Measurements from ENCODE around the gene SLC35E2B.

Gene SLC35E2B

GRCh38 chr1:1623181-1623630 is 69.4 kb downstream of the SLC35E2B start:
- no peak for DNase-seq

- DNase-seq, result no peak
Observed at GRCh38 chr1:1622788-1623094, 69.9 kb downstream of the SLC35E2B start.

GRCh38 chr1:1622010-1622787 is 70.4 kb downstream of the SLC35E2B start:
- no peak for DNase-seq

DNA sequence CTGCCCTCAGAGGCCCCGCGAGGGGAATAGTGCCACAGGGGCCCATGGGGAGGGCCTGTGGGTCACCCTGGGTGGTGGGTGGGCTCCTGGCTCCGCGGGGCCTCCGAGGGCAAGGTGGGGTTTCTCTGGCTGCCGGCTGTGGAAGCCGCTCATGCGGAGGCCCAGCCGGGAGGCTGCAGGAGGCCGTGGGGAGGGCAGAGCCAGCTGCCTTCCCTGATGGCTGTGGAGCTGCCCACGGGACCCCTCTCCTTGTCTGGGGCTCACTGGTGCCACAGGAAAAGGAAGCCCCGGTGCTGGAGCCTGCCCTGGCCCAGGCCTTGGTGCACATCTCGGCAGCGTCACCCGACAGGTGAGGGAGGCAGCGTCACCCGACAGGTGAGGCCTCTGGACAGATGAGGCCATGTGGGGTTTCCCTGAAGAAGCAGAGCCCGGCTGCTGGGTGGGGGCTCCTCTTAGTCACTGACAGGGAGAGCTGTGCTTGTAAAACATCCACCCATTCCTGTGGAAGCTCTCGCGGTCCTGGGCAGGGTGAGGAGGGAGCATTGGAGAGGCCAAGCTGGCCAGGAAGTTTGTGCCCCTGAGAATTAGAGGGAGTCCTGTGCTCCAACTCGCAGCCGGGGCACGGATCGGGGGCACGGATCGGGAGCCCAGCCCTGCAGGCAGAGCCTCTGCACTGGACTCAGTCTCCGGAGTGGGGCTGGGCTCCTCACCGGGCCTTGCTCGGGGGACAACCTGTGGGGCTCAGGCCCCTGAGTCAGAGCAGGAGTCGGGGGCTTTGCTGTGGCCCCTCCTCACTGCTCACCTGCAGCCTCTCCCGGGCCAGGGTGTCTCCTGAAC is 71.2 kb downstream of the SLC35E2B start:
- no peak for DNase-seq

DNA sequence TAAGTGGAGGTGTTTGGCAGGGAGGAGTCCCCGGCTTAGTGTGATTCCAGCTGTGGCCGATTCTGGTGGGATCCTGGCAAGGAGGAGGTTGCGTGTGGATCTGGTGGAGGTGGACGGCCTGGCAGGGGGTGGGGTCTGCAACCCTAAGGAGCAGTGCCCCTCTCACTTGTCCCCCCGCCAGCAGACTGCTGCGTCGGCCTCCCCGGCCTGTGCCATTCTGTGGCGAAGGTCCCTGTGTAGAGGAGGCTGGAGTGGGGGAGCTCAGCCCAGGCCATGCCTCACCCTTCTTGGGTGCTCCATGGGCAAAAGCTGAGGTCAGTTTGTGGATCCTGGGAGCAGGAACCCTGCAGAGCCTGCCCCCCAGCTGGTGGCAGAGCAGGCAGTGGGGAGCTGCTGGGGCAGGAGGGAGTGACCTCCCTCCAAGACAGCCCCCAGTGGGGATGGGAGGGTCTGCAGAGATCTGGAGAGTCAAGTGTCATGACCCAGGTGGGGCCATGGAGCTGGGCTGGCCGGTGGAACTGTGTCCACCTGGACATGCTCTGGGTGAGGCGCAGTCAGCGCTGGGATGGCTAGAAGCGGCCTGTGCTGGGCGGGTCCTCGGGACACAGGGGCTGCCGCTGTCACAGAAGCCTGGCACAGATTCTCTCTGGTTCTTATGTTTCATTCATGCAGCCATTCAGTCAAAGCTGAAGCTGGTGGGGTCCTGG is 72.0 kb downstream of the SLC35E2B start:
- no peak for DNase-seq

DNA sequence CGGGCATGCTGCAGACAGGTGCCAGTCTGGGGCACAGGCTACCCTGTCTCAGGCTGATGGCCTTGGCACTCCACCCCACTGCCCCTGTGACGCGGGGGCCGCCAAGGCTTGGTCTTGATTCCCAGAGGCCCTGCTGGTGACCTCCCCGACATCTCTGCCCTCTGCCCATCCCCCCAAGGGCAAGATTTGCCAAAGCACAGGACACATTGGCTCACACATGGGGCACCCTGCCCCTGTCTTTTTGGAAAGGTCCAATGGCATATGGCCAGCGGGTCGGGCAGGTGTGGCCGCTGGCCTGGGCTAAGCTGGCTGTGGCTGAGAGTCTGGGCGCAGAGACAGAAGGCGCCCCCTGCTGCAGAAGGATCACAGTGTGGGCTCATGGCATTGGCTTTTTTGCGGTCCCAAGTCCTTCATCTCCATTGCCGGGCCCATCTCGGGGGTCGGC is 72.7 kb downstream of the SLC35E2B start:
- no peak for DNase-seq

GRCh38 chr1:1618396-1619068 is 74.1 kb downstream of the SLC35E2B start:
- no peak for DNase-seq

- DNase-seq, result no peak
Observed at GRCh38 chr1:1617925-1618324, 74.7 kb downstream of the SLC35E2B start.

DNA sequence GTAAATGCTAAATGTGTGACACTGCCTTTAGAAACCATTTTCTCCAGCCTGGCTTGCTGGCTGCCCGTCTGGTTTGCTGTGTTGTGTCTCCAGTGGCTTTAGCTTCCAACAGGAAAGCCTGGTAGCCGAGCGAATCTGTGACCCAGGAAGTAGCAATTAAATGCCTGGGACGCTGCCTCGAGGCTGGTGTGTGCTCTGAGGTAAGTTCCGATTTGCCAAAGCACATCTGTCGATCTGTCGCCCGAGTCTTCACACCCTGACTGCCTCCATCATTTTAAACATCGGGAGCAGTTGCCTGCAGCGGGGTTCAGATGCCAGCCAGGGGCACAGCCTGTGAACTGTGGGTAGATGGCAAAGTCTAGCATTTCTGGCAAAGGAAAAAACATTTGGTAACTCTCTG is 75.1 kb downstream of the SLC35E2B start:
- no peak for DNase-seq

GRCh38 chr1:1616838-1617237 is 75.8 kb downstream of the SLC35E2B start:
- no peak for DNase-seq

DNA sequence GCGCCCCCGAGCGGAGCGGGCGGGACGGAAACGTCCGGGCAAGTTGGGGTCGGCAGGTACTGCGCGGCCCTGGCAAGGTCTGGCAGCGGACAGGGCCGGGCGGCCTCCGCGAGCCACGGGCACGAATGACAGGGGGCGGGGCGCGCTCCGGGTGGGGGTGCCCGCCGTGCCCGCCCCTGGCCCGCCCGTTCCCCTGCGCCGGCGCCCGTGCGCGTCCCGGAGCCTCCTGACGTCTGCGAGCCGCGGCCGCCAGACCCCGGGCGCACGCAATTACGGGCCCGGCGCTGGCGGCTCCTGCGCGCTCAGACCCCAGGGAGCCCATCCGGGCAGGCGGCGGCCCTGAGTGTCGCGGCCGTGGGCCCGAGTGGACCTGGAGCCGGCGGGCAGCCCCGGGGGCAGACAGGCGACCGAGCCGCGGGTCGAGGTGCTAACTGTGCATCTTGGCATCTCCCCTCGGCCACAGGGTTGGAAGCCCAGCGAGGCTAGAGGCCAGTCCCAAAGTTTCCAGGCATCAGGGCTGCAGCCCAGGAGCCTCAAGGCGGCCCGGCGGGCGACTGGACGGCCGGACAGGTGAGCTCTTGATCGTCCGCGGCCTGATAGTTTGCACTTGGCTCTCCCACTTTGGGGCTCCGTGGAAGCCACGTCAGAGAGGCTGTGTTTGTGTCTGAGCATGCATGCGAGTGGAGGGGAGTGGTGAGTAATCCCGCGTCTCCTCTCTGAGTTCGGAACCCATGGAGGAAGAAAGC is 76.4 kb downstream of the SLC35E2B start:
- DNase-seq, result no peak

- peak; percentile 96 for DNase-seq
Observed at GRCh38 chr1:1615256-1616044, 77.1 kb downstream of the SLC35E2B start, which contains the start of gene MIB2. Gene MIB2 (plus strand): TSS chr1:1615500. CDS start chr1:1623453, 7,953 bp downstream.

GRCh38 chr1:1614954-1615255 is 77.7 kb downstream of the SLC35E2B start:
- DNase-seq, result no peak

DNA sequence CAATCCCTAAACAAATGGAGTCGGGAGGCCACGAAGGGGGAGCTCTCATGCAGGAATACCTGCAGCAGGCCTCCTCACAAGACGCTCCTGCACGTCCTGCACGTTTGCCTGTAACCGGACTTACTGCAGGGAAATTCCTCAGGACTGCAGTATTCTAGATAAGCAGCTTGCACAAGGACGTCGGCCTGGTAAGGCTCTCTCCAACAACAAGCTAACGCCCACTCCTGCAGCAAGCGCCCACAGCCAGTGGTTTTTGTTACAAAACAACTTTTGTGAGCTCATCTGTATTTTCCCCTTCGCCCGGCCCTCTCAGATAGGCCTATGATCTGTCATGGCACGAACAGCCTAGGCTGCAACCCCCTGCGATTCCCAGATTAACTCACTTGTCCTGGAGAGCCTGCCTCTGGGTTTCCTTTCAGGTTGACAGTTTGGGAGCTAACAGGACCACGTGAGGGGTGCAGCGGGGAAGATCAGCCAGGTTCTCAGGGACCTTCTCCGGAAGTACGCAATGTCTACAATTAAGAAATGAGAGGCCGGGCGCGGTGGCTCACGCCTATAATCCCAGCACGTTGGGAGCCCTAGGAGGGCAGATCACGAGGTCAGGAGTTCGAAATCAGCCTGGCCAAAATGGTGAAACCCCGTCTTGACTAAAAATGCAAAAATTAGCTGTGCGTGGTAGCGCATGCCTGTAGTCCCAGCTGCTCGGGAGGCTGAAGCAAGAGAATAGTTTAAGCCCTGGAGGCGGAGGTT is 78.2 kb downstream of the SLC35E2B start:
- DNase-seq, result no peak

DNA sequence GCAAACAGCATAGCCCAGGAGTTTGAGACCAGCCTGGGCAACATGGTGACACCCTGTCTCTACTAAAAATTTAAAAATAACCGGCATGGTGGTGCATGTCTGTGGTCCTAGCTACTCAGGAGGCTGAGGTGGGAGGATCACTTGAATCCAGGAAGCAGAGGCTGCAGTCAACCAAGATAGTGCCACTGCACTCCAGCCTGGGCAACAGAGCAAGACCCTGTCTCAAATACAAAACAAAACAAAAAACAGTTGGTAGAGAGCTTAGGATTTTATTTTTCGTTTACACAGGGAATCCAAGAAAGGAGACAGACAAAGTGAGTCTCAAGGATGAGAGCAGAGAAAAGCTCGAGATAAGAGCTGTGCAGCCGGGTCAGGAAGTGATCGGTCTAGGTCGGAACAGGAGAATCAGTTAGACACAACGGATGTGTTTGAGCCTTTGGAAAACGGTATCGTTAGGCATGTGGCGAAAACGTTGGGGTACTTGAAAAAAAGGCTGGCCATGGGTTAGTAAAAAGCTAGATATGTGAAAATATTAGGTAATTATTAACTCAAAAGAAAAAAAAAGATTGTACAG is 79.0 kb downstream of the SLC35E2B start:
- DNase-seq, result no peak

DNA sequence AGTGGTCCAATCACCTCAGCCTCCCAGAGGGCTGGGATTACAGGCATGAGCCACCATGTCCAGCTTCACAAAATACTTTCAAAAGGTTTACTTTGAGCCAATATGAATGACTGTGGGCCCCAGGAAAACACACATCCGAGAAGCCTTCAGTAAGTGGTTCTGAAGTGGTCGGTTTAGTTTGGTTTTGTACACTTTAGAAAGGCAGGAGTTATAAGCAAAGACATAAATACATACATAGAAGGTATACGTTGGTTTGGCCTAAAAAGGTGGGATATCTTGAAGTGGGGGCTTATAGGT is 80.5 kb downstream of the SLC35E2B start:
- DNase-seq, result no peak

DNA sequence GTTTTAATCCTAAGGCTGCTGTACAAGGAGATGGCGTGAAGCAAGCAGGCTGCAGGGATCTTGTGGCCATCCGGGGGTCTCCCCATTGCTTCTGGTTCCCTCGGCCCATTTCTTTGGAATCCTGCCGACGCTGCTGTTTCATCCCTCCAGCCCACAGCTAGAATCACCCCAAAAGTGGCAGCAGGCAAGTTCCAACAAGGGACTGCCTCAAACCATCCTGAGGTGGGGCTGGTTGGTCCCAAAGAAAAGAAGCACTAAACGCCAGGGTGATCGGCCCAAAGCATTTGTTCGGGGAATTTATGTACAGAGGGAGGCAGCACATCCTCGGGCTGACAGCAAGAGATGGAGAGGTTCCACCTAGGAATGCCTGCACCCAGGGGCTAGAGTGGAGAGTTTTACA is 81.8 kb downstream of the SLC35E2B start:
- DNase-seq, result no peak

DNA sequence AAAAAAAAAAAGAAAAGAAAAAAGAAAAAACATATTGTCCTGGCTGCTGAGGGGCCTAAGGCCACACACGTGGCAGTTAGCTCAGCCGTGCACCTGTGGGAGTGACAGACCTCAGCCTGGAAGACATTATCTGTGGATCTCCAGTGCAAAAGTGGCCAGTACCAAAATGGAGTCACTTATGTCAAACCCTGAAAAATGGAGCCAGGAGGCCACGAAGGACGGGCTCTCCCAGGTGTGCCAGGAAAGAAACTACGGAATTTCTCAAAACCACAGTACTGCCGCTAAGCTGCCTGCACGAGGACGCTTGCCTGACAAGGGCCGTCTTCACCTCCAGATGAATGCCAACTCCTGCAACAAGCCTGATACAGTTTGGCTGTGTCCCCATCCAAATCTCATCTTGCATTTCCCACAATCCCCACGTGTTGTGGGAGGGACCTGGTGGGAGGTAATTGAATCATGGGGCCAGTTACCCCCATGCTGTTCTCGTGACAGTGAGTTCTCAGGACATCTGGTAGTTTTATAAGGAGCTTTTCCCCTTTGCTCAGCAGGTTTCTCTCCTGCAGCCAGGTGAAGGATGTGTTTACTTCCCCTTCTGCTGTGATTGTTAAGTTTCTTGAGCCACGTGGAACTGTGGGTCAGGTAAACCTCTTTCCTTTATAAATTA is 82.6 kb downstream of the SLC35E2B start:
- no peak for DNase-seq

Measured in NK-92 treated with Interleukin-12 subunit alpha and Interleukin-12 subunit beta, amount 100 ng/mL, for 24 hours (cell line).